OCI-LY7 (cell line): ENCODE measurements around the gene FANCC. TPM values are rescaled to one million over a fixed set of nuclear protein-coding genes. Genes with fewer than 3 reads are reported as not detected.

Source experiments
- BruUV-seq: library from RNA; stranded (reverse); fragments of 400-500 nt; replicated peaks from 2 replicates; lab custom pipeline; 2021; lab: Mats Ljungman, UMichigan
- CTCF ChIA-PET: fragments of 300-600 bp; sonication (Branson Sonifier 250); formaldehyde crosslinking; loops from one replicate; lab custom pipeline; 2022; ENCODE audit warnings: antibody characterized with exemption; ENCODE audit not compliant: unreplicated experiment; lab: Charles Lee
- POLR2A ChIA-PET: fragments of 300-600 bp; sonication (Branson Sonifier 250); formaldehyde crosslinking; loops from one replicate; lab custom pipeline; 2022; ENCODE audit warnings: antibody characterized with exemption; lab: Charles Lee
- DNase-seq: peaks from one replicate; pipeline ENCODE4 v3.0.0-alpha.2; 2015; ENCODE audit warnings: low spot score
- H2AFZ ChIP-seq: fragments of 200-600 bp; sonication (generic), shearing (Covaris generic); 2 replicates; pipeline ENCODE4 v1.6.1; 2014; ENCODE audit warnings: mild to moderate bottlenecking, antibody characterized with exemption, low read length, moderate library complexity
- H3K27ac ChIP-seq: fragments of 200-600 bp; sonication (generic); 2 replicates; pipeline ENCODE4 v1.5.1; 2014; ENCODE audit warnings: mixed run types, low read depth, mild to moderate bottlenecking, moderate library complexity, low read length, inconsistent platforms; ENCODE audit not compliant: poor library complexity, severe bottlenecking
- H3K36me3 ChIP-seq: fragments of 200-600 bp; sonication (generic); 2 replicates; pipeline ENCODE4 v1.6.1; 2014; ENCODE audit warnings: mild to moderate bottlenecking, antibody characterized with exemption, low read length, moderate library complexity, mixed read lengths; ENCODE audit not compliant: insufficient read depth
- H3K4me1 ChIP-seq: fragments of 200-600 bp; sonication (generic); 2 replicates; pipeline ENCODE4 v1.5.1; 2014; ENCODE audit warnings: mild to moderate bottlenecking, low read length; ENCODE audit not compliant: insufficient read depth, poor library complexity, severe bottlenecking
- H3K4me2 ChIP-seq: fragments of 200-600 bp; sonication (generic); 2 replicates; pipeline ENCODE4 v1.6.1; 2014; ENCODE audit warnings: mild to moderate bottlenecking, low read length
- H3K4me3 ChIP-seq: fragments of 200-600 bp; sonication (generic); 2 replicates; pipeline ENCODE4 v1.5.1; 2014; ENCODE audit warnings: mild to moderate bottlenecking, low read depth, low read length; ENCODE audit not compliant: poor library complexity, severe bottlenecking
- H3K79me2 ChIP-seq: fragments of 200-600 bp; sonication (generic); 2 replicates; pipeline ENCODE4 v1.6.1; 2016; ENCODE audit warnings: low read depth, mild to moderate bottlenecking, low read length, moderate library complexity, mixed read lengths; ENCODE audit not compliant: insufficient read depth
- H3K9me2 ChIP-seq: fragments of 200-600 bp; sonication (generic); 2 replicates; pipeline ENCODE4 v1.6.1; 2016; ENCODE audit warnings: mild to moderate bottlenecking, low read length, mixed read lengths; ENCODE audit not compliant: insufficient read depth
- H3K9me3 ChIP-seq: fragments of 200-600 bp; sonication (generic); 2 replicates; pipeline ENCODE4 v1.6.1; 2014; ENCODE audit warnings: mild to moderate bottlenecking, mixed run types, low read length, mixed read lengths
- H4K20me1 ChIP-seq: fragments of 200-600 bp; sonication (generic); 2 replicates; pipeline ENCODE4 v1.6.1; 2014; ENCODE audit warnings: mild to moderate bottlenecking, antibody characterized with exemption, low read length, moderate library complexity, mixed read lengths; ENCODE audit not compliant: insufficient read depth
- EZH2phosphoT487 ChIP-seq: fragments of 200-600 bp; sonication (generic); IDR thresholded peaks from 2 replicates; pipeline ENCODE4 v1.6.1; 2018; ENCODE audit warnings: low read depth, borderline replicate concordance, mild to moderate bottlenecking, mixed run types, antibody characterized with exemption, low read length, moderate library complexity, mixed read lengths
- intact Hi-C: fragments of 100-400 bp; cut with micrococcal nuclease; formaldehyde crosslinking; loops from one replicate; pipeline ENCODE4 v1.10.0; 2022; ENCODE audit not compliant: unreplicated experiment
- total RNA-seq, 2 experiments: library from RNA; depleted of rRNA in 1 of 2; stranded (reverse); fragments of >200 nt in 1 of 2; shearing (Covaris generic) in 1 of 2; gene quantifications; 2 replicates each; pipeline ENCODE4 v1.2.3, GENCODE V29; 2014 to 2022
- TF ChIP-seq, protein P1 (sequence below): fragments of 200-600 bp; sonication (generic); conservative IDR thresholded peaks from 2 replicates; pipeline ENCODE4 v1.5.1; 2014; ENCODE audit warnings: mild to moderate bottlenecking, antibody characterized with exemption, low read length, moderate library complexity, mixed read lengths

FANCC gene
- total RNA-seq, 2 experiments from 2014 or later = 13.9 to 28.7 TPM

DNA sequence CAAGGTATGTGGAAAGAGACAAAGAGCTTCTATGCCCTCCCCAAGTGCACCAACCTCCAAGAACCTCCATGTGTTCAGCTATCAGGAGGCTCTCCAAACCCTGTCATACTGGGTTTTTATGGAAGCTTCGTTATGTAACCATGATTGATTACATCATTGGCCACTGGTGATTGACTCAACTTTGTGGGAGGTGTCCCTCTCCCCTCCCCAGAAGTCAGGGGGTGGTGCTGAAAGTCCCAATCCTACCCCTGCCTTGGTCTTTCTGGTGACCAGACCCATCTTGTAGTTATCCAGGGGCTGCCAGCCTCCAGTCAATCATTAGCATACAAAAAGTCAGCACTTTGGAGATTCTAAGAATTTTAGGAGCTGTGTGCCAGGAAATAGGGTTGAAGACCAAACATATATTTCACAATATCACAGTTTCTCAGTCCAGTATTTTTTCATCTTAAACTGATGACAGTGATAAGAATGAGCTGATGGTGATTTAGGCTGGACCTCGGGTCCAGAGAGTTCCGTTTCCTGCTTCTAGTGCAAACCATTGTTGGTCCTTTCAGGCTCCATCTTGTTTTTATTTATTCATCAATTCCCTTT, 27.3 kb upstream of the FANCC start:
- ChIA-PET POLR2A (interaction anchor here (0.6 to 0.9 kb wide), 3 partner anchors 38 to 374 kb away, joined by 3 read pairs; no protein-coding TSS in a partner anchor), CTCF (no interaction called here)
- no peak overlapping the region for H3K4me2 ChIP-seq
- H3K4me3 ChIP-seq = no peak overlapping the region
- no peak for DNase-seq
- no peaks in the 10 kb centered on the region for H3K4me1 ChIP-seq
- H3K27ac ChIP-seq = no peak overlapping the region
- no peaks in the 10 kb centered on the region for H4K20me1 ChIP-seq
- intact Hi-C loops = no loop called here
- no peak overlapping the region for H2AFZ ChIP-seq
- no TSS peak for BruUV-seq
- no peak for TF ChIP-seq EZH2phosphoT487
- TF ChIP-seq, protein P1, sequence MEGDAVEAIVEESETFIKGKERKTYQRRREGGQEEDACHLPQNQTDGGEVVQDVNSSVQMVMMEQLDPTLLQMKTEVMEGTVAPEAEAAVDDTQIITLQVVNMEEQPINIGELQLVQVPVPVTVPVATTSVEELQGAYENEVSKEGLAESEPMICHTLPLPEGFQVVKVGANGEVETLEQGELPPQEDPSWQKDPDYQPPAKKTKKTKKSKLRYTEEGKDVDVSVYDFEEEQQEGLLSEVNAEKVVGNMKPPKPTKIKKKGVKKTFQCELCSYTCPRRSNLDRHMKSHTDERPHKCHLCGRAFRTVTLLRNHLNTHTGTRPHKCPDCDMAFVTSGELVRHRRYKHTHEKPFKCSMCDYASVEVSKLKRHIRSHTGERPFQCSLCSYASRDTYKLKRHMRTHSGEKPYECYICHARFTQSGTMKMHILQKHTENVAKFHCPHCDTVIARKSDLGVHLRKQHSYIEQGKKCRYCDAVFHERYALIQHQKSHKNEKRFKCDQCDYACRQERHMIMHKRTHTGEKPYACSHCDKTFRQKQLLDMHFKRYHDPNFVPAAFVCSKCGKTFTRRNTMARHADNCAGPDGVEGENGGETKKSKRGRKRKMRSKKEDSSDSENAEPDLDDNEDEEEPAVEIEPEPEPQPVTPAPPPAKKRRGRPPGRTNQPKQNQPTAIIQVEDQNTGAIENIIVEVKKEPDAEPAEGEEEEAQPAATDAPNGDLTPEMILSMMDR = no peak
- H3K9me3 ChIP-seq = no peaks in the 10 kb centered on the region
- no peaks in the 10 kb centered on the region for H3K36me3 ChIP-seq
- H3K79me2 ChIP-seq = no peaks in the 10 kb centered on the region
- H3K9me2 ChIP-seq = no peaks in the 10 kb centered on the region

GRCh38 chr9:95343725-95344287, 26.3 kb upstream of the FANCC start:
- H3K79me2 ChIP-seq = no peaks in the 10 kb centered on the region
- H3K4me1 ChIP-seq = no peaks in the 10 kb centered on the region
- CTCF ChIA-PET = no interaction called here
- no peaks in the 10 kb centered on the region for H3K9me3 ChIP-seq
- intact Hi-C loops = no loop called here
- no peak for TF ChIP-seq EZH2phosphoT487
- TF ChIP-seq, protein P1 = no peak
- H2AFZ ChIP-seq = no peak overlapping the region
- POLR2A ChIA-PET = interaction anchor here (0.6 kb wide), 2 partner anchors 375 to 1316 kb away, joined by 3 to 5 read pairs; no protein-coding TSS in a partner anchor
- H3K9me2 ChIP-seq = no peaks in the 10 kb centered on the region
- H3K27ac ChIP-seq = no peak overlapping the region
- no peaks in the 10 kb centered on the region for H3K36me3 ChIP-seq
- DNase-seq = no peak
- H3K4me3 ChIP-seq = no peak overlapping the region
- no peaks in the 10 kb centered on the region for H4K20me1 ChIP-seq
- no peak overlapping the region for H3K4me2 ChIP-seq
- BruUV-seq = no TSS peak

DNA sequence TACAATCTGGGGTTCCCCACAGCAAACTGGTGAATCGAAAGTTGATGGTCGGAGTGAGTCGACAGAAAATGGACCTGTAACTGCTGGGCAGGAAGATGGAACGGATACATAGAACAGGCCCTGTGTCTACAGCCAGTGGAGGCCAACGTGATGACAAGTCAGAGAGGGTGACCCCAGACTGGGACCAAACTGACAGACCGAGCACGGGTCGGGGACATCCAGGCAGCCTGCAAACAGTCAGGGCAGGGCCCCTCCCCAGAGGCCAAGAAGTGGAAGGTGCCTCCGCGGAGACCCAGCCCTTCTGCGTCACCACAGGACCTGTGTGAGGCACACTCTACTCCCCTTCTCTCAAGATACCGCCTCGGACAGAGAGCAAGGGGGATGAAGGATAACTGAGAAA, 25.1 kb upstream of the FANCC start:
- no peak overlapping the region for H3K4me3 ChIP-seq
- no peak overlapping the region for H3K4me2 ChIP-seq
- CTCF ChIA-PET = no interaction called here
- H3K9me3 ChIP-seq = peaks cover 10% of the 10 kb centered on the region
- BruUV-seq = no TSS peak
- no peaks in the 10 kb centered on the region for H3K79me2 ChIP-seq
- no peaks in the 10 kb centered on the region for H3K4me1 ChIP-seq
- TF ChIP-seq, protein P1 = no peak
- no peak for TF ChIP-seq EZH2phosphoT487
- H3K36me3 ChIP-seq = no peaks in the 10 kb centered on the region
- POLR2A ChIA-PET = interaction anchor here (0.6 kb wide), 1 partner anchor 193 kb away, joined by 3 read pairs; no protein-coding TSS in a partner anchor
- no peaks in the 10 kb centered on the region for H4K20me1 ChIP-seq
- no peak for DNase-seq
- no peaks in the 10 kb centered on the region for H3K9me2 ChIP-seq
- intact Hi-C loops = no loop called here
- no peak overlapping the region for H3K27ac ChIP-seq
- no peak overlapping the region for H2AFZ ChIP-seq
